Gastroesophageal sphincter (tissue), 3 donors: ENCODE measurements around the gene ZNF765.

Source experiments
- POLR2AphosphoS5 ChIP-seq: sonication (generic); formaldehyde crosslinking; IDR thresholded peaks from one replicate; pipeline ENCODE4 v1.6.1; 2017; ENCODE audit warnings: antibody characterized with exemption
- TF ChIP-seq, protein P1 (sequence below), 4 experiments: fragments of 200-600 bp in 2 of 4; fragments of 450-650 bp in 2 of 4; sonication (generic) in 1 of 4; IDR thresholded peaks; one replicate each; pipeline ENCODE4 v1.5.1; 2017 to 2019; ENCODE audit warnings: antibody characterized with exemption in 4 of 4, mild to moderate bottlenecking in 2 of 4, moderate library complexity in 2 of 4

DNA sequence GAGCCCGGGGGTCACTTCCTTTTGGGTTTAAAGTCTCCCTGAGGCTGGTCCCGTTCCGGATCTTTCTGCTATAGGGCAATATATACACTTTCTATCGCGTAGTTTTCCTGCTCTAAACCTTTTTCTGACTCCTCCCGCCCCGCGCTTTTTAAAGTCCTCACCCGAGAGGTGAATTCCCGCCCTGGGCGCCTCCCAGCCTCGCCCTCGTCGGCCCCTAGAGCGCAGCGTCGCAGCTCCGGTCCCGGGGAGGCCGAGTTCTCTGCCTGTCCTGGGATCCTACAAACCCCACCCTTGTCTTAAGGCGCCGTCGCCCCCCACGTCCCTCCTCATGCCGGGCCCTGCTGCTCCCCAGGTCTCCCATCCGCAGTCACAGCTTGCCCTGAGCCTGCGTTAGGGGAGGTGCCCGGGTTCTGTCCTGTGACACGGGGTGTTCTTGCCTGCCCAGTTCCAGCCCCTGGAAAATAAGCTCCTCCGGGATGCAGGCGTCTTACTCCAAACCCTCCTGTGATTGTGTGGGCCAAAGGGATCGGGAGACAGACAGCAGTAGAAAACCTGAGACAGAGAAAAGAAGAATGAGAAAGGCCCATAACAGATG is 29.0 kb upstream of the ZNF765 start:
- TF ChIP-seq, protein P1, sequence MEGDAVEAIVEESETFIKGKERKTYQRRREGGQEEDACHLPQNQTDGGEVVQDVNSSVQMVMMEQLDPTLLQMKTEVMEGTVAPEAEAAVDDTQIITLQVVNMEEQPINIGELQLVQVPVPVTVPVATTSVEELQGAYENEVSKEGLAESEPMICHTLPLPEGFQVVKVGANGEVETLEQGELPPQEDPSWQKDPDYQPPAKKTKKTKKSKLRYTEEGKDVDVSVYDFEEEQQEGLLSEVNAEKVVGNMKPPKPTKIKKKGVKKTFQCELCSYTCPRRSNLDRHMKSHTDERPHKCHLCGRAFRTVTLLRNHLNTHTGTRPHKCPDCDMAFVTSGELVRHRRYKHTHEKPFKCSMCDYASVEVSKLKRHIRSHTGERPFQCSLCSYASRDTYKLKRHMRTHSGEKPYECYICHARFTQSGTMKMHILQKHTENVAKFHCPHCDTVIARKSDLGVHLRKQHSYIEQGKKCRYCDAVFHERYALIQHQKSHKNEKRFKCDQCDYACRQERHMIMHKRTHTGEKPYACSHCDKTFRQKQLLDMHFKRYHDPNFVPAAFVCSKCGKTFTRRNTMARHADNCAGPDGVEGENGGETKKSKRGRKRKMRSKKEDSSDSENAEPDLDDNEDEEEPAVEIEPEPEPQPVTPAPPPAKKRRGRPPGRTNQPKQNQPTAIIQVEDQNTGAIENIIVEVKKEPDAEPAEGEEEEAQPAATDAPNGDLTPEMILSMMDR (IDR thresholded peaks at IDR 0.05): no peak
- TF ChIP-seq POLR2AphosphoS5: no peak
